ENCODE results near the gene PRKAG2.

Gene PRKAG2

GRCh38 chr7:151873402-151873965, 3.4 kb downstream of the PRKAG2 start:
- no peak for DNase-seq (ENCODE audit: low read depth)
- no peak overlapping the region for H3K4me3 ChIP-seq (ENCODE audit: low read depth, low read length)
- TF ChIP-seq, protein P1, sequence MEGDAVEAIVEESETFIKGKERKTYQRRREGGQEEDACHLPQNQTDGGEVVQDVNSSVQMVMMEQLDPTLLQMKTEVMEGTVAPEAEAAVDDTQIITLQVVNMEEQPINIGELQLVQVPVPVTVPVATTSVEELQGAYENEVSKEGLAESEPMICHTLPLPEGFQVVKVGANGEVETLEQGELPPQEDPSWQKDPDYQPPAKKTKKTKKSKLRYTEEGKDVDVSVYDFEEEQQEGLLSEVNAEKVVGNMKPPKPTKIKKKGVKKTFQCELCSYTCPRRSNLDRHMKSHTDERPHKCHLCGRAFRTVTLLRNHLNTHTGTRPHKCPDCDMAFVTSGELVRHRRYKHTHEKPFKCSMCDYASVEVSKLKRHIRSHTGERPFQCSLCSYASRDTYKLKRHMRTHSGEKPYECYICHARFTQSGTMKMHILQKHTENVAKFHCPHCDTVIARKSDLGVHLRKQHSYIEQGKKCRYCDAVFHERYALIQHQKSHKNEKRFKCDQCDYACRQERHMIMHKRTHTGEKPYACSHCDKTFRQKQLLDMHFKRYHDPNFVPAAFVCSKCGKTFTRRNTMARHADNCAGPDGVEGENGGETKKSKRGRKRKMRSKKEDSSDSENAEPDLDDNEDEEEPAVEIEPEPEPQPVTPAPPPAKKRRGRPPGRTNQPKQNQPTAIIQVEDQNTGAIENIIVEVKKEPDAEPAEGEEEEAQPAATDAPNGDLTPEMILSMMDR (IDR thresholded peaks at IDR 0.05; ENCODE audit: insufficient read depth, low read depth, low read length, missing control alignments), result no peak

- no peak overlapping the region for H3K4me3 ChIP-seq (ENCODE audit: low read depth, low read length)
- TF ChIP-seq, protein P1 (IDR thresholded peaks at IDR 0.05; ENCODE audit: insufficient read depth, low read depth, low read length, missing control alignments), result no peak
- no peak for DNase-seq (ENCODE audit: low read depth)
These were observed 4.1 kb downstream of the PRKAG2 start for GRCh38 chr7:151872531-151873401.

GRCh38 chr7:151871904-151872303, 5.0 kb downstream of the PRKAG2 start:
- no peak for DNase-seq (ENCODE audit: low read depth)
- H3K4me3 ChIP-seq (ENCODE audit: low read depth, low read length), result no peak overlapping the region
- TF ChIP-seq, protein P1 (IDR thresholded peaks at IDR 0.05; ENCODE audit: insufficient read depth, low read depth, low read length, missing control alignments), result no peak

DNA sequence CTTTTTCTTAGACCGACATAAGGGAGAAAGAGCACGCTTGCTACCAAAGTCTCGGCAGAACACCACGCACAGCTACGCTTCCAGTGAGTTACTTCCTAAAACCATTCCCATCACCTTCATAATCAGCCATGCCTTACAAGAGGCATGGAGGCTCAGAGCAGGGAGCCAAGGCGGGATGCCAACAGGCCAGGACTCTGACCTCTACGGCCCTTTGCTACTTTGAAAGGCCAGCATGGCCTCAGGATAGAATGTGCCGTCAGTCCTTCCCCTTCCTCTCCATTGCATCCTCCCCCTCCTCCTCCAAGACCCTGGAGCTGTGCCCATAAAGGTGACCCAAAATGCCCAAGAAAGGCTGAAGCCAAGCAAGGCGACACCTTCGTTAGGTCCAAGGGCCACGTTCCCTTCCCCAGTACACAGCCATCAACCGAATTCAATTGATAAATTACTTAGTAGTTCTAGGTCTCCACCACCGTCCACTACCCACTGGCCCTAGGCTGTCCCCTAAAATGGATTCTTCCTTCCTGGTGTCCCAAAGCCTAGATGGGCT, 5.7 kb downstream of the PRKAG2 start:
- no peak for DNase-seq (ENCODE audit: low read depth)
- no peak overlapping the region for H3K4me3 ChIP-seq (ENCODE audit: low read depth, low read length)
- TF ChIP-seq, protein P1 (IDR thresholded peaks at IDR 0.05; ENCODE audit: insufficient read depth, low read depth, low read length, missing control alignments), result no peak

DNA sequence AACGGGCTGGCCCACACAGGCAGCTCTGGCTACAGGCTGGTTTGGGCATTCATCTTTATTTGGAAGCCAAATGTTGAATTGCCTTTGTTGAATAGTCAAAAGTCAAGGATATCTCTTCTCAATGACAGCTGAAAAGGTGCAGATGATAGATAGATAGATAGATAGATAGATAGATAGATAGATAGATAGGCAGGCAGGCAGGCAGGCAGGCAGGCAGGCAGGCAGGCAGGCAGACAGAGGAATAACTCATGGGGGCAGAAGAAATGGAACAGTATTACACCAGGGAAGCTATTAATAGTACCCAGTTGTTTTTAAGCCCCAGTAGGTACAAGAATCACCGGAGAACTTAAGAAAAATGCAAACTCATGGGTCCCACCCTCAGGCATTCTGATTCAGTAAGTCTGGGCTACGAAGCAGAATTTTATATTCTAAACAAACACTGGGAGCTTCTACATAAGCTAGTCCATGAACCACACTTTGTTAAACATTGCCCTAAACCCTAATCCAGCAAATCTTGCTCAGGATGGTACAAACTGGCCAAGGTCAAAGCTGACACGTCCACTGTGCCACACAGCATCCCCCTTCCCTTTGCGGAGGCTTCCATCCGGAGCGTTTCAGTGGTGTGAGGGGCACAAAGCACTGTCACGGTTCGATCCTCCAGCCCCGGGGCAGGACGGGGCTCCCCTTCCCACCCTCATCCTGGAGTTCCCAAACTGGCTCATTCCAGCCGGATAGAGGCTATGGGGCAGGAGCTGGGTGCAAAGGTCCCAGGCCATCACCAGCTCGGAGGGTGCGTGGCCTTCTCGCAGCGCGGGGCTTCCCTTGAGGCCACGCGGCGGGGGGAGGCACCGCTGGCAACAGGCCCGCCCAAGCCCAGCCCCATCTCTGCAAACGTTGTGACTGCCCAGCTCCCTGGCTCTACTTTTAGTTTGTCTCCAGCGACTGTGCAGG, 6.7 kb downstream of the PRKAG2 start:
- no peak overlapping the region for H3K4me3 ChIP-seq (ENCODE audit: low read depth, low read length)
- DNase-seq (ENCODE audit: low read depth), result no peak
- TF ChIP-seq, protein P1 (IDR thresholded peaks at IDR 0.05; ENCODE audit: insufficient read depth, low read depth, low read length, missing control alignments), result no peak

DNA sequence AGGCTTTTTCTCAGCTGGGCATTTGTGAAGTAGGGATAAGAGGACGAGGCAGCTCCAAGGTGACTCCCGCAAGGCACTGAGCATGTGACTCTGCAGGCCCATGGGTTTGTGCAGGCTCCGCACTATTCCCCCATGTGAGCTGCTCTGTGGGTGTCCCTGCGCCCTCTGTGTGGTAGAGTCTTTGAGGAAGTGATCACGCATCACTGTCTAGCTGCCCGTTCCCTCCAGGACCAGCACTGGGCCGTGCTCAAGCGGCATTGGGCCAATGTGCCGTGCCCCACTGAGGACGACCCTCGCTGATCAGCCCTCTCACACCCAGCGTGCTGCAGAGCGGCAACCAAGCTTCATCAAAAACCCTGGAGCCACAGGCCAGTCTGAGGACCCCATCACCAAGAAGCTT, 7.5 kb downstream of the PRKAG2 start:
- H3K4me3 ChIP-seq (ENCODE audit: low read depth, low read length), result no peak overlapping the region
- no peak for DNase-seq (ENCODE audit: low read depth)
- TF ChIP-seq, protein P1 (IDR thresholded peaks at IDR 0.05; ENCODE audit: insufficient read depth, low read depth, low read length, missing control alignments), result no peak
